GM23338 (cell line): ENCODE results near the gene APOBEC4. TPM values are rescaled to one million over a fixed set of nuclear protein-coding genes. Genes with fewer than 3 reads are reported as not detected.

Experiments used
- ATAC-seq: fragments of 200-7000 bp; cut with Tn5 transposase; 3 replicates; pipeline ENCODE4 v1.9.1; 2020
- DNase-seq: peaks from one replicate; pipeline ENCODE4 v3.0.0-alpha.2; 2015; ENCODE audit warnings: low spot score
- H2AFZ ChIP-seq: fragments of 200-600 bp; sonication (generic); 2 replicates; pipeline ENCODE4 v1.8.0; 2016; ENCODE audit warnings: antibody characterized with exemption, mild to moderate bottlenecking, moderate library complexity
- H3F3A ChIP-seq: fragments of 200-600 bp; sonication (generic); replicated peaks from 2 replicates; pipeline ENCODE4 v1.8.0; 2017; ENCODE audit warnings: antibody characterized with exemption, mixed run types, low read depth
- H3K27ac ChIP-seq: fragments of 200-600 bp; sonication (generic); 2 replicates; pipeline ENCODE4 v1.6.1; 2016; ENCODE audit warnings: low read depth
- H3K27me3 ChIP-seq: fragments of 200-600 bp; sonication (generic); 2 replicates; pipeline ENCODE4 v1.8.0; 2016; ENCODE audit warnings: mild to moderate bottlenecking, mixed run types, moderate library complexity; ENCODE audit not compliant: insufficient read depth
- H3K36me3 ChIP-seq: fragments of 200-600 bp; sonication (generic); 2 replicates; pipeline ENCODE4 v1.8.0; 2016; ENCODE audit warnings: mild to moderate bottlenecking; ENCODE audit not compliant: insufficient read depth
- H3K4me1 ChIP-seq: fragments of 200-600 bp; sonication (generic); 2 replicates; pipeline ENCODE4 v1.8.0; 2016; ENCODE audit warnings: mild to moderate bottlenecking, moderate library complexity; ENCODE audit not compliant: insufficient read depth
- H3K4me2 ChIP-seq: fragments of 200-600 bp; sonication (generic); 2 replicates; pipeline ENCODE4 v1.7.1; 2017; ENCODE audit warnings: mixed run types
- H3K4me3 ChIP-seq: fragments of 200-600 bp; sonication (generic); 2 replicates; pipeline ENCODE4 v1.6.1; 2016; ENCODE audit warnings: mixed run types
- H3K79me2 ChIP-seq: fragments of 200-600 bp; sonication (generic); replicated peaks from 2 replicates; pipeline ENCODE4 v1.8.0; 2017; ENCODE audit warnings: mild to moderate bottlenecking; ENCODE audit not compliant: insufficient read depth
- H3K9me2 ChIP-seq: fragments of 200-600 bp; sonication (generic); 2 replicates; pipeline ENCODE4 v1.8.0; 2017; ENCODE audit not compliant: insufficient read depth
- H4K20me1 ChIP-seq: fragments of 200-600 bp; sonication (generic); replicated peaks from 2 replicates; pipeline ENCODE4 v1.8.0; 2017; ENCODE audit warnings: mild to moderate bottlenecking; ENCODE audit not compliant: insufficient read depth
- H3K27ac Mint-ChIP-seq: 2 replicates; pipeline ENCODE4 v1.8.0; 2020; ENCODE audit warnings: inconsistent platforms, mild to moderate bottlenecking, moderate library complexity, mixed read lengths
- H3K27me3 Mint-ChIP-seq: 3 replicates; pipeline ENCODE4 v1.8.0; 2022; ENCODE audit warnings: low read depth, mild to moderate bottlenecking, moderate library complexity, mixed read lengths, inconsistent platforms; ENCODE audit not compliant: insufficient read depth, poor library complexity
- H3K36me3 Mint-ChIP-seq: 3 replicates; pipeline ENCODE4 v1.8.0; 2021; ENCODE audit warnings: low read depth, mild to moderate bottlenecking, inconsistent platforms, moderate library complexity, mixed read lengths
- H3K4me1 Mint-ChIP-seq: 3 replicates; pipeline ENCODE4 v1.8.0; 2020; ENCODE audit warnings: mild to moderate bottlenecking, inconsistent platforms, mixed read lengths
- H3K4me3 Mint-ChIP-seq: 3 replicates; pipeline ENCODE4 v1.8.0; 2021; ENCODE audit warnings: moderate library complexity, mild to moderate bottlenecking, inconsistent platforms, mixed read lengths
- H3K9me3 Mint-ChIP-seq: 3 replicates; pipeline ENCODE4 v1.8.0; 2020; ENCODE audit warnings: moderate library complexity, mild to moderate bottlenecking, inconsistent platforms, mixed read lengths
- CREB1 ChIP-seq: fragments of 250-450 bp; sonication (Bioruptor Pico); IDR thresholded peaks from 2 replicates; pipeline ENCODE4 v1.5.0; 2020; ENCODE audit warnings: low read depth, mild to moderate bottlenecking, moderate library complexity
- EZH2 ChIP-seq: fragments of 200-600 bp; sonication (generic); IDR thresholded peaks from one replicate; pipeline ENCODE4 v1.8.0; 2017; ENCODE audit warnings: antibody characterized with exemption, mild to moderate bottlenecking, low read depth; ENCODE audit not compliant: unreplicated experiment
- EZH2phosphoT487 ChIP-seq: fragments of 200-600 bp; sonication (generic); IDR thresholded peaks from one replicate; pipeline ENCODE4 v1.8.1; 2018; ENCODE audit warnings: antibody characterized with exemption; ENCODE audit not compliant: unreplicated experiment
- JUNB ChIP-seq: IDR thresholded peaks from one replicate; pipeline ENCODE4 v1.6.1; 2016; ENCODE audit warnings: antibody characterized with exemption; ENCODE audit not compliant: unreplicated experiment
- NANOG ChIP-seq: IDR thresholded peaks from 2 replicates; pipeline ENCODE4 v1.6.1; 2016; ENCODE audit warnings: antibody characterized with exemption, borderline replicate concordance
- POLR2AphosphoS5 ChIP-seq: IDR thresholded peaks from 2 replicates; pipeline ENCODE4 v1.6.1; 2016; ENCODE audit warnings: antibody characterized with exemption, low read depth
- STAT1 ChIP-seq: IDR thresholded peaks from one replicate; pipeline ENCODE4 v1.6.1; 2016; ENCODE audit warnings: antibody characterized with exemption; ENCODE audit not compliant: unreplicated experiment
- ZNF114 ChIP-seq: fragments of 250-450 bp; sonication (Bioruptor Pico); IDR thresholded peaks from 2 replicates; pipeline ENCODE4 v1.5.0; 2020; ENCODE audit warnings: mild to moderate bottlenecking, moderate library complexity
- ZNF331 ChIP-seq: fragments of 250-450 bp; sonication (Bioruptor Pico); IDR thresholded peaks from 2 replicates; pipeline ENCODE4 v1.5.0; 2020; ENCODE audit warnings: low read depth, mild to moderate bottlenecking, moderate library complexity
- polyA plus RNA-seq: library from polyadenylated mRNA; unstranded; fragments of >200 nt; fragmentation: Nextera tagmentation; extraction: Ambion mirVana; gene quantifications from 2 replicates; pipeline ENCODE4 v1.2.1, GENCODE V29; 2016
- total RNA-seq: library from RNA; depleted of rRNA; stranded (reverse); fragments of >200 nt; shearing (Covaris generic); gene quantifications from 2 replicates; pipeline ENCODE4 v1.2.3, GENCODE V29; 2014
- TF ChIP-seq, protein P1 (sequence below): IDR thresholded peaks from 2 replicates; pipeline ENCODE4 v1.6.1; 2016; ENCODE audit warnings: antibody characterized with exemption
- TF ChIP-seq, protein P2 (sequence below), 2 experiments: fragments of 200-600 bp in 1 of 2; sonication (generic) in 1 of 2; conservative IDR thresholded peaks; 2 replicates each; pipeline versions ENCODE4 v1.5.1 to v1.6.1; 2016 to 2017; ENCODE audit warnings: antibody characterized with exemption in 2 of 2, low read depth in 2 of 2, mild to moderate bottlenecking in 2 of 2, moderate library complexity in 1 of 2
- TF ChIP-seq, protein P3 (sequence below): fragments of 250-450 bp; sonication (Bioruptor Pico); IDR thresholded peaks from 2 replicates; pipeline ENCODE4 v1.5.0; 2020; ENCODE audit warnings: mild to moderate bottlenecking, moderate library complexity
- TF ChIP-seq, protein P4 (sequence below): IDR thresholded peaks from one replicate; pipeline ENCODE4 v1.6.1; 2018; ENCODE audit warnings: antibody characterized with exemption; ENCODE audit not compliant: unreplicated experiment

The APOBEC4 gene
- total and polyA plus RNA-seq, 2 experiments from 2014 or later = 0.10 TPM; not detected in 1

DNA sequence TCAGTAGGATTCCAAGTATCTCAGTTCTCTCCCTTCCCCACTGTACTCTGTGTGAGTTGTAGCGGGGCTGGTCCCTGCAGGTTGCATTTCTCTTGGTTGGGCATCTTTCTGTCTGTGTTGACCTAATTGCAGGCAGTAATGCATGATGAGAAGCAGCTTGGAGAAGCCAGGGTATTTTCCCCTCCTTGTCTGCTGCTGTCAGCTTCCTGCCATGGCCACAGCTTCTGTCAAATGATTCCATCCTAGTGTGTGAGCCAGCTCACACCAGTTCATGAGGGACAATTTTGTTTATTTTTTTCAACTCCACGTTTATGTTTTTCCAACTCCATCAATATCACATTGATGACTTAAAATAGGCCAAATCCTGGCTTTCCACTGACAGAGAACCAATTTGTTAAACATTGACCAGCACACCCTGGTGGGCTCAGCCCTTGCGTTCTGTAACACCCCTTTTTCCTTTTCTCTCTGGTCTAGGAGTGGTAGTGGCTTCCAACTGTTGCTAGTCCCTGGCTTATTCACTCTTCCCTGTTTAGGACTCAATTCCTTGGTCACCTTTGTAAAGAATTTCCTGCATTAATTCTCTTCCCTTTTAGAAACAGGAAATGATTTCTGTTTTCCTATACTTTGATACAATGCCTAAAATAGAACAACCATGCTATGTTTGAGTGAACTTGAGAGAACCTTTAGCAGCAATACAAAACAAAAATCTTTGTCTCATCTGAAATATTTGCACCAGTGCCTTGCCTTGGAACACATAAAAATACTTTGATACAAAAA, 44.9 kb upstream of the APOBEC4 start:
- no peak overlapping the region for H3K27ac ChIP-seq
- Mint-ChIP-seq H3K4me1 (no peaks in the 10 kb centered on the region), H3K4me3 (no peak overlapping the region), H3K27me3 (no peaks in the 10 kb centered on the region), H3K9me3 (no peaks in the 10 kb centered on the region), H3K27ac (no peak overlapping the region), H3K36me3 (no peaks in the 10 kb centered on the region)
- H2AFZ ChIP-seq = no peak overlapping the region
- H3K4me3 ChIP-seq = no peak overlapping the region
- peaks cover 8% of the 10 kb centered on the region; the same call in 1 of the 2 replicates for H3K9me2 ChIP-seq
- H4K20me1 ChIP-seq = no peaks in the 10 kb centered on the region
- H3K4me1 ChIP-seq = no peaks in the 10 kb centered on the region
- H3F3A ChIP-seq = no peaks in the 10 kb centered on the region
- TF ChIP-seq EZH2phosphoT487 (no peak), ZNF114 (CRISPR knock-in tag) (no peak), ZNF331 (CRISPR knock-in tag) (no peak), CREB1 (CRISPR knock-in tag) (no peak), EZH2 (no peak), STAT1 (no peak), NANOG (no peak), POLR2AphosphoS5 (no peak), JUNB (no peak)
- TF ChIP-seq, protein P1, sequence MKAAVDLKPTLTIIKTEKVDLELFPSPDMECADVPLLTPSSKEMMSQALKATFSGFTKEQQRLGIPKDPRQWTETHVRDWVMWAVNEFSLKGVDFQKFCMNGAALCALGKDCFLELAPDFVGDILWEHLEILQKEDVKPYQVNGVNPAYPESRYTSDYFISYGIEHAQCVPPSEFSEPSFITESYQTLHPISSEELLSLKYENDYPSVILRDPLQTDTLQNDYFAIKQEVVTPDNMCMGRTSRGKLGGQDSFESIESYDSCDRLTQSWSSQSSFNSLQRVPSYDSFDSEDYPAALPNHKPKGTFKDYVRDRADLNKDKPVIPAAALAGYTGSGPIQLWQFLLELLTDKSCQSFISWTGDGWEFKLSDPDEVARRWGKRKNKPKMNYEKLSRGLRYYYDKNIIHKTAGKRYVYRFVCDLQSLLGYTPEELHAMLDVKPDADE = no peak
- TF ChIP-seq, protein P2, sequence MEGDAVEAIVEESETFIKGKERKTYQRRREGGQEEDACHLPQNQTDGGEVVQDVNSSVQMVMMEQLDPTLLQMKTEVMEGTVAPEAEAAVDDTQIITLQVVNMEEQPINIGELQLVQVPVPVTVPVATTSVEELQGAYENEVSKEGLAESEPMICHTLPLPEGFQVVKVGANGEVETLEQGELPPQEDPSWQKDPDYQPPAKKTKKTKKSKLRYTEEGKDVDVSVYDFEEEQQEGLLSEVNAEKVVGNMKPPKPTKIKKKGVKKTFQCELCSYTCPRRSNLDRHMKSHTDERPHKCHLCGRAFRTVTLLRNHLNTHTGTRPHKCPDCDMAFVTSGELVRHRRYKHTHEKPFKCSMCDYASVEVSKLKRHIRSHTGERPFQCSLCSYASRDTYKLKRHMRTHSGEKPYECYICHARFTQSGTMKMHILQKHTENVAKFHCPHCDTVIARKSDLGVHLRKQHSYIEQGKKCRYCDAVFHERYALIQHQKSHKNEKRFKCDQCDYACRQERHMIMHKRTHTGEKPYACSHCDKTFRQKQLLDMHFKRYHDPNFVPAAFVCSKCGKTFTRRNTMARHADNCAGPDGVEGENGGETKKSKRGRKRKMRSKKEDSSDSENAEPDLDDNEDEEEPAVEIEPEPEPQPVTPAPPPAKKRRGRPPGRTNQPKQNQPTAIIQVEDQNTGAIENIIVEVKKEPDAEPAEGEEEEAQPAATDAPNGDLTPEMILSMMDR (conservative IDR thresholded peaks at IDR 0.05; ENCODE audit: low read depth in 2 of 2) = no peak
- TF ChIP-seq, protein P3, sequence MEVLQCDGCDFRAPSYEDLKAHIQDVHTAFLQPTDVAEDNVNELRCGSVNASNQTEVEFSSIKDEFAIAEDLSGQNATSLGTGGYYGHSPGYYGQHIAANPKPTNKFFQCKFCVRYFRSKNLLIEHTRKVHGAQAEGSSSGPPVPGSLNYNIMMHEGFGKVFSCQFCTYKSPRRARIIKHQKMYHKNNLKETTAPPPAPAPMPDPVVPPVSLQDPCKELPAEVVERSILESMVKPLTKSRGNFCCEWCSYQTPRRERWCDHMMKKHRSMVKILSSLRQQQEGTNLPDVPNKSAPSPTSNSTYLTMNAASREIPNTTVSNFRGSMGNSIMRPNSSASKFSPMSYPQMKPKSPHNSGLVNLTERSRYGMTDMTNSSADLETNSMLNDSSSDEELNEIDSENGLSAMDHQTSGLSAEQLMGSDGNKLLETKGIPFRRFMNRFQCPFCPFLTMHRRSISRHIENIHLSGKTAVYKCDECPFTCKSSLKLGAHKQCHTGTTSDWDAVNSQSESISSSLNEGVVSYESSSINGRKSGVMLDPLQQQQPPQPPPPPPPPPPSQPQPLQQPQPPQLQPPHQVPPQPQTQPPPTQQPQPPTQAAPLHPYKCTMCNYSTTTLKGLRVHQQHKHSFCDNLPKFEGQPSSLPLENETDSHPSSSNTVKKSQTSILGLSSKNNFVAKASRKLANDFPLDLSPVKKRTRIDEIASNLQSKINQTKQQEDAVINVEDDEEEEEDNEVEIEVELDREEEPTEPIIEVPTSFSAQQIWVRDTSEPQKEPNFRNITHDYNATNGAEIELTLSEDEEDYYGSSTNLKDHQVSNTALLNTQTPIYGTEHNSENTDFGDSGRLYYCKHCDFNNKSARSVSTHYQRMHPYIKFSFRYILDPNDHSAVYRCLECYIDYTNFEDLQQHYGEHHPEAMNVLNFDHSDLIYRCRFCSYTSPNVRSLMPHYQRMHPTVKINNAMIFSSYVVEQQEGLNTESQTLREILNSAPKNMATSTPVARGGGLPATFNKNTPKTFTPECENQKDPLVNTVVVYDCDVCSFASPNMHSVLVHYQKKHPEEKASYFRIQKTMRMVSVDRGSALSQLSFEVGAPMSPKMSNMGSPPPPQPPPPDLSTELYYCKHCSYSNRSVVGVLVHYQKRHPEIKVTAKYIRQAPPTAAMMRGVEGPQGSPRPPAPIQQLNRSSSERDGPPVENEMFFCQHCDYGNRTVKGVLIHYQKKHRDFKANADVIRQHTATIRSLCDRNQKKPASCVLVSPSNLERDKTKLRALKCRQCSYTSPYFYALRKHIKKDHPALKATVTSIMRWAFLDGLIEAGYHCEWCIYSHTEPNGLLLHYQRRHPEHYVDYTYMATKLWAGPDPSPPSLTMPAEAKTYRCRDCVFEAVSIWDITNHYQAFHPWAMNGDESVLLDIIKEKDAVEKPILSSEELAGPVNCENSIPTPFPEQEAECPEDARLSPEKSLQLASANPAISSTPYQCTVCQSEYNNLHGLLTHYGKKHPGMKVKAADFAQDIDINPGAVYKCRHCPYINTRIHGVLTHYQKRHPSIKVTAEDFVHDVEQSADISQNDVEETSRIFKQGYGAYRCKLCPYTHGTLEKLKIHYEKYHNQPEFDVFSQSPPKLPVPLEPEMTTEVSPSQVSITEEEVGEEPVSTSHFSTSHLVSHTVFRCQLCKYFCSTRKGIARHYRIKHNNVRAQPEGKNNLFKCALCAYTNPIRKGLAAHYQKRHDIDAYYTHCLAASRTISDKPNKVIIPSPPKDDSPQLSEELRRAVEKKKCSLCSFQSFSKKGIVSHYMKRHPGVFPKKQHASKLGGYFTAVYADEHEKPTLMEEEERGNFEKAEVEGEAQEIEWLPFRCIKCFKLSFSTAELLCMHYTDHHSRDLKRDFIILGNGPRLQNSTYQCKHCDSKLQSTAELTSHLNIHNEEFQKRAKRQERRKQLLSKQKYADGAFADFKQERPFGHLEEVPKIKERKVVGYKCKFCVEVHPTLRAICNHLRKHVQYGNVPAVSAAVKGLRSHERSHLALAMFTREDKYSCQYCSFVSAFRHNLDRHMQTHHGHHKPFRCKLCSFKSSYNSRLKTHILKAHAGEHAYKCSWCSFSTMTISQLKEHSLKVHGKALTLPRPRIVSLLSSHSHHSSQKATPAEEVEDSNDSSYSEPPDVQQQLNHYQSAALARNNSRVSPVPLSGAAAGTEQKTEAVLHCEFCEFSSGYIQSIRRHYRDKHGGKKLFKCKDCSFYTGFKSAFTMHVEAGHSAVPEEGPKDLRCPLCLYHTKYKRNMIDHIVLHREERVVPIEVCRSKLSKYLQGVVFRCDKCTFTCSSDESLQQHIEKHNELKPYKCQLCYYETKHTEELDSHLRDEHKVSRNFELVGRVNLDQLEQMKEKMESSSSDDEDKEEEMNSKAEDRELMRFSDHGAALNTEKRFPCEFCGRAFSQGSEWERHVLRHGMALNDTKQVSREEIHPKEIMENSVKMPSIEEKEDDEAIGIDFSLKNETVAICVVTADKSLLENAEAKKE (CRISPR knock-in tag) = no peak
- TF ChIP-seq, protein P4, sequence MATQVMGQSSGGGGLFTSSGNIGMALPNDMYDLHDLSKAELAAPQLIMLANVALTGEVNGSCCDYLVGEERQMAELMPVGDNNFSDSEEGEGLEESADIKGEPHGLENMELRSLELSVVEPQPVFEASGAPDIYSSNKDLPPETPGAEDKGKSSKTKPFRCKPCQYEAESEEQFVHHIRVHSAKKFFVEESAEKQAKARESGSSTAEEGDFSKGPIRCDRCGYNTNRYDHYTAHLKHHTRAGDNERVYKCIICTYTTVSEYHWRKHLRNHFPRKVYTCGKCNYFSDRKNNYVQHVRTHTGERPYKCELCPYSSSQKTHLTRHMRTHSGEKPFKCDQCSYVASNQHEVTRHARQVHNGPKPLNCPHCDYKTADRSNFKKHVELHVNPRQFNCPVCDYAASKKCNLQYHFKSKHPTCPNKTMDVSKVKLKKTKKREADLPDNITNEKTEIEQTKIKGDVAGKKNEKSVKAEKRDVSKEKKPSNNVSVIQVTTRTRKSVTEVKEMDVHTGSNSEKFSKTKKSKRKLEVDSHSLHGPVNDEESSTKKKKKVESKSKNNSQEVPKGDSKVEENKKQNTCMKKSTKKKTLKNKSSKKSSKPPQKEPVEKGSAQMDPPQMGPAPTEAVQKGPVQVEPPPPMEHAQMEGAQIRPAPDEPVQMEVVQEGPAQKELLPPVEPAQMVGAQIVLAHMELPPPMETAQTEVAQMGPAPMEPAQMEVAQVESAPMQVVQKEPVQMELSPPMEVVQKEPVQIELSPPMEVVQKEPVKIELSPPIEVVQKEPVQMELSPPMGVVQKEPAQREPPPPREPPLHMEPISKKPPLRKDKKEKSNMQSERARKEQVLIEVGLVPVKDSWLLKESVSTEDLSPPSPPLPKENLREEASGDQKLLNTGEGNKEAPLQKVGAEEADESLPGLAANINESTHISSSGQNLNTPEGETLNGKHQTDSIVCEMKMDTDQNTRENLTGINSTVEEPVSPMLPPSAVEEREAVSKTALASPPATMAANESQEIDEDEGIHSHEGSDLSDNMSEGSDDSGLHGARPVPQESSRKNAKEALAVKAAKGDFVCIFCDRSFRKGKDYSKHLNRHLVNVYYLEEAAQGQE = no peak
- no peaks in the 10 kb centered on the region for H3K79me2 ChIP-seq
- DNase-seq (no peak), ATAC-seq (no peak)
- no peaks in the 10 kb centered on the region for H3K36me3 ChIP-seq
- no peak overlapping the region for H3K4me2 ChIP-seq
- no peaks in the 10 kb centered on the region for H3K27me3 ChIP-seq
